Neuronal stem cell (in vitro differentiated cells): Measurements from ENCODE around the gene GABRG3.

ENCODE experiments used
- DNase-seq: peaks from one replicate; pipeline ENCODE4 v3.0.0-alpha.2; 2013; ENCODE audit warnings: low spot score
- H2AFZ ChIP-seq: one replicate; pipeline ENCODE4 v1.6.1; 2013; ENCODE audit warnings: mild to moderate bottlenecking, low read length, inconsistent platforms
- H2AK5ac ChIP-seq: 2 replicates; pipeline ENCODE4 v1.6.1; 2013; ENCODE audit warnings: low read depth, mild to moderate bottlenecking, inconsistent platforms, low read length, moderate library complexity, mixed read lengths
- H2BK120ac ChIP-seq: 2 replicates; pipeline ENCODE4 v1.6.1; 2013; ENCODE audit warnings: low read depth, mild to moderate bottlenecking, inconsistent platforms, low read length, moderate library complexity, mixed read lengths
- H2BK12ac ChIP-seq: one replicate; pipeline ENCODE4 v1.6.1; 2013; ENCODE audit warnings: low read length, inconsistent platforms
- H2BK15ac ChIP-seq: 2 replicates; pipeline ENCODE4 v1.6.1; 2013; ENCODE audit warnings: mild to moderate bottlenecking, low read length, inconsistent platforms, mixed read lengths
- H2BK5ac ChIP-seq: one replicate; pipeline ENCODE4 v1.6.1; 2013; ENCODE audit warnings: inconsistent platforms, mild to moderate bottlenecking, low read length, moderate library complexity
- H3K14ac ChIP-seq: one replicate; pipeline ENCODE4 v1.6.1; 2013; ENCODE audit warnings: low read length, inconsistent platforms
- H3K18ac ChIP-seq: 2 replicates; pipeline ENCODE4 v1.6.1; 2013; ENCODE audit warnings: low read length, inconsistent platforms
- H3K23ac ChIP-seq: 2 replicates; pipeline ENCODE4 v1.6.1; 2013; ENCODE audit warnings: low read depth, mild to moderate bottlenecking, mixed read lengths, low read length, inconsistent platforms; ENCODE audit not compliant: poor library complexity
- H3K27ac ChIP-seq: replicated peaks from 3 replicates; pipeline ENCODE4 v1.5.1; 2013; ENCODE audit warnings: low read length, inconsistent platforms
- H3K27me3 ChIP-seq, 3 experiments: 2 replicates each; pipeline ENCODE4 v1.6.1; 2013; ENCODE audit warnings: low read length in 3 of 3, mild to moderate bottlenecking in 2 of 3, inconsistent platforms in 1 of 3, low read depth in 1 of 3, mixed read lengths in 1 of 3, moderate library complexity in 1 of 3; ENCODE audit not compliant: control insufficient read depth in 3 of 3, insufficient read depth in 3 of 3
- H3K36me3 ChIP-seq, 2 donors: replicated peaks in 1 of 2; 2 replicates each; pipeline ENCODE4 v1.6.1; 2013; ENCODE audit warnings: low read length in 2 of 2; ENCODE audit not compliant: control insufficient read depth in 2 of 2, insufficient read depth in 2 of 2
- H3K4ac ChIP-seq: 2 replicates; pipeline ENCODE4 v1.6.1; 2013; ENCODE audit warnings: inconsistent platforms, mild to moderate bottlenecking, low read length, moderate library complexity
- H3K4me1 ChIP-seq, 2 donors: 1 replicate in 1 of 2; 2 replicates in 1 of 2; pipeline ENCODE4 v1.6.1; 2013; ENCODE audit warnings: low read length in 2 of 2, low read depth in 1 of 2; ENCODE audit not compliant: control insufficient read depth in 2 of 2, insufficient read depth in 1 of 2
- H3K4me2 ChIP-seq: one replicate; pipeline ENCODE4 v1.6.1; 2013; ENCODE audit warnings: mild to moderate bottlenecking, low read length, inconsistent platforms; ENCODE audit not compliant: insufficient read depth, poor library complexity, severe bottlenecking
- H3K4me3 ChIP-seq, 2 donors: 2 replicates each; pipeline ENCODE4 v1.5.1; 2013; ENCODE audit warnings: low read length in 2 of 2, mild to moderate bottlenecking in 2 of 2, inconsistent platforms in 1 of 2, moderate library complexity in 1 of 2
- H3K79me1 ChIP-seq: one replicate; pipeline ENCODE4 v1.6.1; 2013; ENCODE audit warnings: low read depth, mild to moderate bottlenecking, inconsistent platforms, low read length, moderate library complexity
- H3K9ac ChIP-seq: one replicate; pipeline ENCODE4 v1.6.1; 2013; ENCODE audit warnings: mild to moderate bottlenecking, low read depth, low read length, inconsistent platforms; ENCODE audit not compliant: poor library complexity
- H3K9me3 ChIP-seq, 2 donors: replicated peaks in 1 of 2; 2 replicates each; pipeline versions ENCODE3 to v1.6.1; 2013; ENCODE audit warnings: low read length in 2 of 2, mild to moderate bottlenecking in 2 of 2, inconsistent platforms in 1 of 2, low read depth in 1 of 2, mixed read lengths in 1 of 2, moderate library complexity in 1 of 2; ENCODE audit not compliant: control insufficient read depth in 2 of 2, insufficient read depth in 1 of 2
- H4K8ac ChIP-seq: one replicate; pipeline ENCODE4 v1.6.1; 2013; ENCODE audit warnings: low read depth, mild to moderate bottlenecking, inconsistent platforms, low read length, moderate library complexity
- H4K91ac ChIP-seq: one replicate; pipeline ENCODE4 v1.6.1; 2013; ENCODE audit warnings: low read length, low read depth, mild to moderate bottlenecking, inconsistent platforms; ENCODE audit not compliant: poor library complexity
- WGBS, 2 donors: extraction: QIAGEN DNeasy Blood & Tissue Kit; methylation state at CpG; one replicate each; pipeline ENCODE4 v1.1.7; 2013; ENCODE audit warnings: missing lambda C conversion rate in 2 of 2, mixed read lengths in 1 of 2; ENCODE audit not compliant: insufficient read length in 2 of 2, insufficient replicate concordance in 1 of 2; ENCODE audit errors: extremely low coverage in 2 of 2; 5-methylcytosine and 5-hydroxymethylcytosine counted together

The GABRG3 gene

DNA sequence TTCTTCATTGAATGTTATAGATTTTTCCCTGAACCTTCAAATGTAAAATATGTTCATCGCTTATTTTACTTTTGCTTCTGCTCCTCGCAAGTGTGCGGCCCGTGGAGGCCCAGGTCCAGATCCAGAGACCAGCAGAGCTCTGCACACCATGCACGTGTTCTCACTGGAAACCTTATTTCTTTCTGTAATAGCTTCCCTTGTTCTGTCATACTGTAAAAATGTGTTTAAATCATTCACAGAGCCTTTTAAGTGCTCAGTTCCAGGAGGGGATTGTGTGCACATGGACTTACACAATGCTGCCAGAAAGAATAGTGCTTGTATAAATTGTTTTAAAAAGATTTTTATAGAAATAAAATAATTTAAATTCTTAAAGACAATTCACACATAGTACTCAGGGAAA lies 359.3 kb downstream of the GABRG3 start:
- H3K27me3 ChIP-seq: no peaks in the 10 kb centered on the region
- no peak overlapping the region for H2BK5ac ChIP-seq
- H3K4me2 ChIP-seq: no peak overlapping the region
- H3K4me3 ChIP-seq: no peak overlapping the region
- no peak overlapping the region for H3K4ac ChIP-seq
- no CpG with 5 or more reads among the region's 5 CpGs for WGBS, 2 donors
- H2BK12ac ChIP-seq: no peak overlapping the region
- no peak for DNase-seq
- peaks cover 0 to 2% of the 10 kb centered on the region in 2 donors for H3K36me3 ChIP-seq
- no peak overlapping the region for H4K91ac ChIP-seq
- H3K14ac ChIP-seq: no peak overlapping the region
- H3K9ac ChIP-seq: no peak overlapping the region
- no peak overlapping the region for H2AK5ac ChIP-seq
- H3K27ac ChIP-seq: no peak overlapping the region
- no peak overlapping the region for H3K23ac ChIP-seq
- H3K4me1 ChIP-seq: peaks cover 0 to 10% of the 10 kb centered on the region in 2 donors
- H3K18ac ChIP-seq: no peak overlapping the region
- H2AFZ ChIP-seq: no peak overlapping the region
- H2BK120ac ChIP-seq: no peak overlapping the region
- H2BK15ac ChIP-seq: no peak overlapping the region
- H4K8ac ChIP-seq: no peak overlapping the region
- H3K9me3 ChIP-seq: no peaks in the 10 kb centered on the region
- H3K79me1 ChIP-seq: no peaks in the 10 kb centered on the region

- Histone ChIP-seq H3K4me1 (no peaks in the 10 kb centered on the region), H3K14ac (no peak overlapping the region), H3K4me3 (no peak overlapping the region), H2BK12ac (no peak overlapping the region), H3K9me3 (no peaks in the 10 kb centered on the region), H3K27me3 (no peaks in the 10 kb centered on the region), H3K18ac (no peak overlapping the region), H4K8ac (no peak overlapping the region), H3K27ac (no peak overlapping the region), H4K91ac (no peak overlapping the region), H3K36me3 (no peaks in the 10 kb centered on the region), H2BK120ac (no peak overlapping the region), H3K4ac (no peak overlapping the region), H2AK5ac (no peak overlapping the region), H3K23ac (no peak overlapping the region), H3K79me1 (no peaks in the 10 kb centered on the region), H3K4me2 (no peak overlapping the region), H3K9ac (no peak overlapping the region), H2BK15ac (no peak overlapping the region), H2AFZ (no peak overlapping the region), H2BK5ac (no peak overlapping the region)
- WGBS, 2 donors: no CpG with 5 or more reads among the region's 1 CpG
- no peak for DNase-seq
These were observed 365.7 kb downstream of the GABRG3 start for GRCh38 chr15:27336676-27337075.

DNA sequence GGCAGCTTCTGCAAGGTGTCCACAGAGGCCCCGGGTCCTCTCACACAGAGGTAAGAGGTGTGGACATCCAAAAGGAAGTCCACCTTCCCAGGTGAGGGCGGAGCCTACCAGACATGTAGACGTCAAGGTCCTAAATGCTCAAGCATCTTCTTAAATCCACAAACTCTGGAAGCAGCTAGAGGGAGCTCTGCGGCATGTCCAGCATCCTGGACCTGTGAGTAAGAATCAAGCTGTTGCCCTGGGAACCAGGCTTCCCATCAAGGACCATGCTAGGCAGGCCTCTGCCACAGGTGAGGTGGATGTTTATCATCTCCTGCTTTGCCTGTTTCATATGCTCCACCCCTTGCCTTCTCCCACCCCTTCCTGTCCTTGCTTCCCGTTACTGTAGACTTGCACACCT lies 368.2 kb downstream of the GABRG3 start:
- Histone ChIP-seq H3K27me3 (no peaks in the 10 kb centered on the region), H3K79me1 (no peaks in the 10 kb centered on the region), H4K8ac (no peak overlapping the region), H2AFZ (no peak overlapping the region), H3K9ac (no peak overlapping the region), H2BK5ac (no peak overlapping the region), H3K14ac (no peak overlapping the region), H3K23ac (no peak overlapping the region), H3K27ac (no peak overlapping the region), H3K4me2 (no peak overlapping the region), H3K4me3 (no peak overlapping the region), H2BK15ac (no peak overlapping the region), H3K9me3 (no peaks in the 10 kb centered on the region), H3K4ac (no peak overlapping the region), H3K36me3 (no peaks in the 10 kb centered on the region), H2BK120ac (no peak overlapping the region), H3K18ac (no peak overlapping the region), H2AK5ac (no peak overlapping the region), H2BK12ac (no peak overlapping the region), H3K4me1 (peaks cover 0 to 8% of the 10 kb centered on the region in 2 donors), H4K91ac (no peak overlapping the region)
- no CpG with 5 or more reads among the region's 5 CpGs for WGBS, 2 donors
- DNase-seq: no peak

DNA sequence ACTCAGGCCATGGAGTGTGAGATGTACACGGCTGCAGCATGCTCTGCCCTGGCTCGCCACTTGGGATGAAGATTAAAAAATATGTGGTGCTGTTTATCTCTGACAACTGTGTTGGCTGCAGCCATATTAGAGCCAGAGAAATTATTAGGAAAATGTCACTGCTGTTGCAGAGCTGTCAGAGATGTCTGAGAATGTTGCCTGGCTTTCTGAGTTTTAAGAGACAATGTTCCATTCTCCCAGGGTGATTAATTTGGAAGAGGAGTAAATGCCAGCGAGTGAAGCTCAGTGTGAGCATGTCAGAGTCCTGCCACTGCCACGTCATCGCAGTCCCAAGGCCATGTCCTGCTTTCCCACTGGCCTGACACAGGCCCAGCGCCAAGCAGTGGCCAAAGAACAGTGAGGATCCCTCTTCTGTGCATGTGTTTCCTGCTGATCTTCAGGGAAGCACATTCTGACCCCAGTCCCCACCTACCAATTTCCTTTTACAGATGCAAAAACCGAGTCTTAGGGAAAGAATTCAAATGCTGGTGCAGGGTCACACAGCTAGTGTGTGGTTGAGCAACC lies 370.9 kb downstream of the GABRG3 start:
- no peak overlapping the region for H4K91ac ChIP-seq
- H3K9ac ChIP-seq: no peak overlapping the region
- H3K4me2 ChIP-seq: no peak overlapping the region
- no peak overlapping the region for H2BK15ac ChIP-seq
- no peak overlapping the region for H3K4me3 ChIP-seq
- H3K79me1 ChIP-seq: no peaks in the 10 kb centered on the region
- no peak overlapping the region for H3K14ac ChIP-seq
- WGBS, 2 donors: no CpG with 5 or more reads among the region's 7 CpGs
- H3K23ac ChIP-seq: no peak overlapping the region
- no peak overlapping the region for H2BK120ac ChIP-seq
- no peak overlapping the region for H3K27ac ChIP-seq
- H3K4ac ChIP-seq: no peak overlapping the region
- no peak overlapping the region for H3K18ac ChIP-seq
- DNase-seq: no peak
- H2AFZ ChIP-seq: no peak overlapping the region
- peaks cover 0 to 8% of the 10 kb centered on the region in 2 donors for H3K4me1 ChIP-seq
- H3K36me3 ChIP-seq: no peaks in the 10 kb centered on the region
- no peak overlapping the region for H4K8ac ChIP-seq
- no peak overlapping the region for H2BK5ac ChIP-seq
- H3K27me3 ChIP-seq: no peaks in the 10 kb centered on the region
- no peak overlapping the region for H2AK5ac ChIP-seq
- no peaks in the 10 kb centered on the region for H3K9me3 ChIP-seq
- no peak overlapping the region for H2BK12ac ChIP-seq
